GM06990 (cell line): ENCODE measurements around the gene TMEM138.

Source experiments
- DNase-seq: peaks from one replicate; pipeline ENCODE4 v3.0.0-alpha.2; 2011; ENCODE audit not compliant: insufficient read length; ENCODE audit errors: extremely low read depth
- H3K27me3 ChIP-seq: replicated peaks from 2 replicates; pipeline ENCODE4 v1.6.0; 2011; ENCODE audit warnings: low read length; ENCODE audit not compliant: control insufficient read depth, insufficient read depth
- H3K36me3 ChIP-seq: 2 replicates; pipeline ENCODE4 v1.5.1; 2011; ENCODE audit warnings: low read length; ENCODE audit not compliant: control insufficient read depth, insufficient read depth
- H3K4me3 ChIP-seq: replicated peaks from 2 replicates; pipeline ENCODE4 v1.5.1; 2011; ENCODE audit warnings: low read depth, mild to moderate bottlenecking, control low read depth, low read length
- TF ChIP-seq, protein P1 (sequence below): IDR thresholded peaks from 2 replicates; pipeline ENCODE4 v1.5.1; 2011; ENCODE audit warnings: low read length, control low read depth, mild to moderate bottlenecking, inconsistent platforms; ENCODE audit not compliant: insufficient read depth, poor library complexity, severe bottlenecking

Gene TMEM138

DNA sequence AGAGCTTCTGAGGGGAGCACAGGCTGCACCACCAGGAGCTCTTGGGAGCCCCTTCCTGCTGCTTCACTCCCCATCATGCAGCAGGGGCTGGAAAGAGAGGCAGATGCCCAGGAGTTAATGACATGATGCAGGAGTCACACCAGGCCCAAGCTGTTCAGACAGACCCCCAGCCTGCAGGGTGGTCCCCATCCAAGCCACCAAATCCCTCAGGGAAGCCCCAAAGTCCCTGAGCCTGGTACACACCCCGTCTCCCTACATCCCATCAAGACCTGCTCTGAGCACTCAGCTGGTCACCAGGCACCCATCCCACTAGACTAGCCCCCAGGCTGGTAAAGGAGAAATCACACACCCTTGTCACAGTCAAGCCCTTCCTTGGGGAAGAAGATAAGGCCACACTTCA is 11.8 kb upstream of the TMEM138 start:
- H3K4me3 ChIP-seq: no peak overlapping the region
- no peak for DNase-seq
- peaks cover 54% of the 10 kb centered on the region for H3K36me3 ChIP-seq
- TF ChIP-seq, protein P1, sequence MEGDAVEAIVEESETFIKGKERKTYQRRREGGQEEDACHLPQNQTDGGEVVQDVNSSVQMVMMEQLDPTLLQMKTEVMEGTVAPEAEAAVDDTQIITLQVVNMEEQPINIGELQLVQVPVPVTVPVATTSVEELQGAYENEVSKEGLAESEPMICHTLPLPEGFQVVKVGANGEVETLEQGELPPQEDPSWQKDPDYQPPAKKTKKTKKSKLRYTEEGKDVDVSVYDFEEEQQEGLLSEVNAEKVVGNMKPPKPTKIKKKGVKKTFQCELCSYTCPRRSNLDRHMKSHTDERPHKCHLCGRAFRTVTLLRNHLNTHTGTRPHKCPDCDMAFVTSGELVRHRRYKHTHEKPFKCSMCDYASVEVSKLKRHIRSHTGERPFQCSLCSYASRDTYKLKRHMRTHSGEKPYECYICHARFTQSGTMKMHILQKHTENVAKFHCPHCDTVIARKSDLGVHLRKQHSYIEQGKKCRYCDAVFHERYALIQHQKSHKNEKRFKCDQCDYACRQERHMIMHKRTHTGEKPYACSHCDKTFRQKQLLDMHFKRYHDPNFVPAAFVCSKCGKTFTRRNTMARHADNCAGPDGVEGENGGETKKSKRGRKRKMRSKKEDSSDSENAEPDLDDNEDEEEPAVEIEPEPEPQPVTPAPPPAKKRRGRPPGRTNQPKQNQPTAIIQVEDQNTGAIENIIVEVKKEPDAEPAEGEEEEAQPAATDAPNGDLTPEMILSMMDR: no peak
- no peaks in the 10 kb centered on the region for H3K27me3 ChIP-seq

DNA sequence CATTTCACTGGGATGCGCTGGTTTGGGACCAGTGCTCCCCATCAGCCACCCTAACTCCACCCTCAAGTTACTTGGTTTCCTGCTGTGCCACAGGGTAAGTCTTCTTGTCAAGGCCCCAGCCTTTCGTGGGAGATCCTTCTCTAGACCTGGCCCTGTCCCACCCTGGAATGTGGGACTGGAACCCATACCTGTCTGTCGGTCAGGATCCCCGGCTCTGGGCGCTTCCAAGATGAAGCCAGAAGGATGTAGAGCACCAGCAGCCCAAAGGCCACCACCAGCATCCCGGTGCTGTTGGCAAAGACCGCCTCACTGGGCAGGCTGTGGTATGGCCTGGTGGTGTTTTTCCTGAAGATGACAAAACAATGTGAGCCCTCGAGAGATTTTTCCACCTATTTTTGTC is 11.4 kb upstream of the TMEM138 start:
- H3K36me3 ChIP-seq: peaks cover 53% of the 10 kb centered on the region
- no peak for DNase-seq
- no peak overlapping the region for H3K4me3 ChIP-seq
- H3K27me3 ChIP-seq: no peaks in the 10 kb centered on the region
- TF ChIP-seq, protein P1: no peak

DNA sequence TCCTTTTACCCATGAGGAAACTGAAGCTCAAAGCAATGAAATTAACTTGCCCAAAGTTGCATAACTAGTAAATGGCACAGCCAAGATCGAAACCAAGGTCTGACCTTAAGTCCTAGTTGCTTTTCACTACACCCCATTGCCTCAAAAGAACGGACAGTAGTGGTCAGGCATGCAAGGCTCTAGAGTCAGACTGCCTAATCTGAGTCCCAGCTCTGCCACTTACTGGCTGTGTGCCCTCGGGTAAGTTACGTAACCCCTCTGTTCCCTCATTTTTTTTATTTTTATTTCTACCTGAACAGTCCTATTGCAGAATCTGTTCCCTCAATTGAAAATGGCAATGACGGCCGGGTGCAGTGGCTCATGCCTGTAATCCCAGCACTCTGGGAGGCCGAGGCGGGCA is 10.1 kb upstream of the TMEM138 start:
- DNase-seq: no peak
- TF ChIP-seq, protein P1: no peak
- H3K36me3 ChIP-seq: peaks cover 50% of the 10 kb centered on the region
- no peak overlapping the region for H3K4me3 ChIP-seq
- no peaks in the 10 kb centered on the region for H3K27me3 ChIP-seq

DNA sequence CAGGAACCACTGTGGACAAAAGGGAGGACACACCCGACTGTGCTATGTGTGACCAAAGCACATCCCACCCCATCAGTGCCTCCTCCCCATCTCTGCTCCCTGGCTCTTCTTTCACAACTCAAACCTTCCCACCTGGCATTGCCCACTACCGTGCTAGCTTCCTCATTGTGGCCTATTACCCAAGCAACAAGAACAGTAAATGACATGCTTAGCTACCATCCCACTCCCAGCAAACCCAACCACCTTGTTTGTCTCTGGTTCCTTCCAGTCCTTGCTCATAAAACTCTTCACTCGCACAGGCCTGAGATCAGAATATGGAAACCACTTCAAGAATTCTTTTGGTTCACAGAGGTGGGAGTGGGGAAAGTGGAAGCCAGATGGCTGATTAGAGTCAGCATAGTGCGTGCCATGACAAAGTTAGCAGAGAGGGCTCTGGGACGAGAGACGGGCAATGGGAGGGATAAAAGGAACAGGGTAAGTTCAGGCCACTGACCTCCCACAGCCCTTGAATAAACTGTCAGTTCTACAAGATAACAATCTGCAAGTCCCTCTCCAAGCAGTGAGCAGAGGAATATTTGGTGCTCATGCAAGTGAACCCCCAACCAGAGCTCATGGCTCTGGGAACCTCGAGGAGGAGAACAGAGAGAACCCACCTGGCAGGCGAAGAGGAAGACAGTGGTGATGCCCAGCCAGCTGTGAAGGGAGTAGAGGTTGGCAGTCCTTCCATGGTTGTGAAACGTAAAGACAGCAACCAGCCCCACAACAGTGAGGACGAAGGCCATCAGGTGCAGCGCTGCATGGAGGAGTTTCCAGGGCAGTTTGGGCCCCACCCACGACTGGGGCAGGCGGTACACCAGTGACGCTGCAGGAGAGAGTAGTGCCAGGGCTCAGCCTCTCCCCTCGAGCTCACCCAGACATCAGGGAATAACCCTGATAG is 8.8 kb upstream of the TMEM138 start:
- no peaks in the 10 kb centered on the region for H3K27me3 ChIP-seq
- no peak for DNase-seq
- H3K36me3 ChIP-seq: peaks cover 43% of the 10 kb centered on the region
- H3K4me3 ChIP-seq: no peak overlapping the region
- TF ChIP-seq, protein P1: no peak

DNA sequence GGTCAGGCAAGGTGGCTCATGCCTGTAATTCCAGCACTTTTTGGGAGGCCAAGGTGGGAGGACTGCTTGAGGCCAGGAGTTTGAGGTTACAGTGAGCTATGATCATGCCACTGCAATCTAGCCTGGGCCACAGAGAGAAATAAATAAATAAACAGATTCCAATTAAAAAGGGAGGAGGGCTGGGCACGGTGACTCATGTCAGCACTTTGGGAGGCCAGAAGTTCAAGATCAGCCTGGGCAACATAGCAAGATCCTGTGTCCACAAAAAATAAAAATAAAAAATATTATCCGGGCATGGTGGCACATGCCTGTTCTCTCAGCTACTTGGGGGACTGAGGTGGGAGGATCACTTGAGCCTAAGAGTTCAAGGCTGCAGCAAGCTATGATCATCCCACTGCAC is 8.0 kb upstream of the TMEM138 start:
- no peak overlapping the region for H3K4me3 ChIP-seq
- TF ChIP-seq, protein P1: no peak
- no peak for DNase-seq
- H3K27me3 ChIP-seq: no peaks in the 10 kb centered on the region
- peaks cover 35% of the 10 kb centered on the region for H3K36me3 ChIP-seq
